K562 (cell line): ENCODE results near the gene TLCD5. TPM values are rescaled to one million over a fixed set of nuclear protein-coding genes. Genes with fewer than 3 reads are reported as not detected.
A peak's percentile ranks its signal among the peaks of the same experiment; 100 is the strongest.

Experiments
- ARID2 ChIP-seq: fragments of 450-650 bp; IDR thresholded peaks from 2 replicates; pipeline ENCODE4 v1.6.1; 2017; ENCODE audit warnings: antibody characterized with exemption, mild to moderate bottlenecking
- EP300 ChIP-seq: IDR thresholded peaks from 2 replicates; pipeline ENCODE4 v1.6.1; 2012; ENCODE audit warnings: low read length, improper control_type of control experiment
- EP400 ChIP-seq: fragments of 450-650 bp; IDR thresholded peaks from 2 replicates; pipeline ENCODE4 v1.6.1; 2017; ENCODE audit warnings: antibody characterized with exemption, mild to moderate bottlenecking, moderate library complexity
- GTF2A2 ChIP-seq: IDR thresholded peaks from 2 replicates; pipeline ENCODE4 v1.6.1; 2016; ENCODE audit warnings: mild to moderate bottlenecking, missing genetic modification characterization, missing compliant biosample characterization
- HDAC3 ChIP-seq: fragments of 450-650 bp; IDR thresholded peaks from 2 replicates; pipeline ENCODE4 v1.6.1; 2018; ENCODE audit warnings: borderline replicate concordance, mild to moderate bottlenecking, moderate library complexity; ENCODE audit not compliant: partially characterized antibody
- POLR2A ChIP-seq: fragments of 450-650 bp; conservative IDR thresholded peaks from 2 replicates; pipeline ENCODE4 v1.6.1; 2016
- RAD51 ChIP-seq: fragments of 450-650 bp; IDR thresholded peaks from 2 replicates; pipeline ENCODE4 v1.7.1; 2016; ENCODE audit warnings: low read depth, mild to moderate bottlenecking, borderline replicate concordance
- RB1 ChIP-seq: fragments of 450-650 bp; IDR thresholded peaks from 2 replicates; pipeline ENCODE4 v1.6.1; 2017; ENCODE audit warnings: low read depth, mild to moderate bottlenecking
- SETDB1 ChIP-seq: IDR thresholded peaks from one replicate; pipeline ENCODE4 v1.6.1; 2012; ENCODE audit warnings: low read length, control low read depth, inconsistent platforms
- SPI1 ChIP-seq: IDR thresholded peaks from 2 replicates; pipeline ENCODE4 v1.6.1; 2011; ENCODE audit warnings: low read depth, low read length, control low read depth, borderline replicate concordance
- TCFL5 ChIP-seq: fragments of 250-450 bp; sonication (Bioruptor Pico); conservative IDR thresholded peaks from 2 replicates; pipeline ENCODE4 v1.6.1; 2021; ENCODE audit warnings: mild to moderate bottlenecking, moderate library complexity, matching md5 sums
- TSC22D4 ChIP-seq: fragments of 450-650 bp; IDR thresholded peaks from 2 replicates; pipeline ENCODE4 v1.6.1; 2016; ENCODE audit warnings: missing genetic modification characterization, missing biosample characterization, control low read depth
- ZNF12 ChIP-seq: sonication (generic); formaldehyde crosslinking; IDR thresholded peaks from 2 replicates; pipeline ENCODE4 v1.4.0; 2020; ENCODE audit warnings: mild to moderate bottlenecking, missing genetic modification reagents
- ZNF140 ChIP-seq: fragments of 250-450 bp; sonication (Bioruptor Pico); IDR thresholded peaks from 2 replicates; pipeline ENCODE4 v1.8.0; 2021; ENCODE audit warnings: moderate library complexity, mild to moderate bottlenecking, inconsistent platforms
- ZNF23 ChIP-seq: fragments of 250-450 bp; sonication (Bioruptor Pico); IDR thresholded peaks from 2 replicates; pipeline ENCODE4 v1.4.0; 2020; ENCODE audit warnings: mild to moderate bottlenecking
- ZNF830 ChIP-seq: fragments of 250-450 bp; sonication (Bioruptor Pico); IDR thresholded peaks from 2 replicates; pipeline ENCODE4 v1.5.0; 2021; ENCODE audit warnings: mild to moderate bottlenecking
- polyA plus RNA-seq, 8 experiments: library from polyadenylated mRNA; depleted of rRNA in 4 of 8; stranded (reverse) in 5 of 8; unstranded in 3 of 8; fragments of >200 nt; fragmentation: Nextera tagmentation in 2 of 8; fragmentation: Illumina TruSeq in 1 of 8; extraction: Ambion mirVana in 2 of 8; extraction: Trizol in 1 of 8; gene quantifications; 2 replicates each; pipeline versions ENCODE4 v1.2.1 to v1.2.3, GENCODE V29; 2011 to 2014; ENCODE audit warnings: inconsistent platforms in 1 of 8, missing spikeins in 1 of 8
- total RNA-seq, 7 experiments: library from RNA; depleted of rRNA in 6 of 7; stranded (reverse); fragments of >200 nt in 6 of 7; fragmentation: Illumina TruSeq in 2 of 7; extraction: Trizol in 2 of 7; gene quantifications; 2 replicates each; pipeline versions ENCODE4 v1.2.1 to v1.2.3, GENCODE V29; 2011 to 2021; ENCODE audit warnings: low replicate concordance in 1 of 7
- TF ChIP-seq, protein P1 (sequence below): fragments of 450-650 bp; IDR thresholded peaks from one replicate; pipeline ENCODE4 v1.6.1; 2018; ENCODE audit warnings: mild to moderate bottlenecking, moderate library complexity; ENCODE audit not compliant: partially characterized antibody
- TF ChIP-seq, protein P2 (sequence below): fragments of 450-650 bp; formaldehyde crosslinking; IDR thresholded peaks from 2 replicates; pipeline ENCODE4 v1.4.0; 2020; ENCODE audit warnings: mild to moderate bottlenecking, moderate library complexity
- TF ChIP-seq, protein P3 (sequence below): sonication (generic); formaldehyde crosslinking; IDR thresholded peaks from 2 replicates; pipeline ENCODE4 v1.8.0; 2023; ENCODE audit warnings: mild to moderate bottlenecking, missing genetic modification reagents
- TF ChIP-seq, protein P4 (sequence below): sonication (generic); formaldehyde crosslinking; IDR thresholded peaks from 2 replicates; pipeline ENCODE4 v1.8.0; 2022; ENCODE audit warnings: mild to moderate bottlenecking, missing genetic modification reagents
- TF ChIP-seq, protein P5 (sequence below): sonication (generic); formaldehyde crosslinking; IDR thresholded peaks from 2 replicates; pipeline ENCODE4 v1.8.0; 2022; ENCODE audit warnings: mild to moderate bottlenecking, missing genetic modification reagents

TLCD5 gene
- total and polyA plus RNA-seq, 9 of the 15 experiments (the other 6 are each of a cell fraction or from before 2014, with no cell fraction given), result 0.94 to 5.1 (median 1.6) TPM

DNA sequence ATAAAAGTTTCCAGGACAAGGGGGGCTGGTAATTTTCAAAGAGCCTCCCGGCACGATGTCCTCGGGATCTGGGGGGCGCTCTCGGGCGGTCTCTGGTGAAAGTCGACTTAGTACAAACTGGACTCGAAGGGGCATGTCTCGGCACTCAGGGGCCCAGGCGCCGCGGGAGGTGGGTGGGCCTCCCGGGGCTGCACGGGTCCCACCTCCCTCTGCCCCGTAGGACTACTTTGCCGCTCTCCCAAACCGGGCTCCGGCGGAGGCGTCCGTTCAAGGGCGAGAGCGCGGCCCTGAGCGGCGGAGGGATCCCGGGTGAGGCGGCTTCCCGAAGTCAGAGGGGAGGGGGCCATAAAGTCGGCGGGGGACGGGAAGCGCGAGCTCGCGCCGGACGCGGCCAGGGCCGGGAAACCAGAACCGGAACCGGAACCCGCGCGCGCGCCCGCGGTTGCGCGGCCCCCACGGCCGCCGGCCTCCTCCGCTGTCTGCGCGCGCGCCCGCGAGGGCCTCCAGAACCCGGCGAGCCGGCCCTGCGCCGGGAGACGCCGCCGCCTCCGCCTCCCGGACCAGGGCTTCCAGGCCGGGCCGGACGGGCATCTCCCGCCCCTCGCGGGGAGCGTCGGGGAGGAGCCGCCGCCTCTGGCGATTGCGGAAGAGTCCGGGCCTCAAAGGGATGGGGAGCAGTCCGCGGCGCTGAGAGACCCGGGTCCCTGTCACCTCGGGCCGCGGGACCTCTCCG, 11.0 kb downstream of the TLCD5 start, which contains the start of gene ARHGEF12 (continued):
- TF ChIP-seq, protein P1, sequence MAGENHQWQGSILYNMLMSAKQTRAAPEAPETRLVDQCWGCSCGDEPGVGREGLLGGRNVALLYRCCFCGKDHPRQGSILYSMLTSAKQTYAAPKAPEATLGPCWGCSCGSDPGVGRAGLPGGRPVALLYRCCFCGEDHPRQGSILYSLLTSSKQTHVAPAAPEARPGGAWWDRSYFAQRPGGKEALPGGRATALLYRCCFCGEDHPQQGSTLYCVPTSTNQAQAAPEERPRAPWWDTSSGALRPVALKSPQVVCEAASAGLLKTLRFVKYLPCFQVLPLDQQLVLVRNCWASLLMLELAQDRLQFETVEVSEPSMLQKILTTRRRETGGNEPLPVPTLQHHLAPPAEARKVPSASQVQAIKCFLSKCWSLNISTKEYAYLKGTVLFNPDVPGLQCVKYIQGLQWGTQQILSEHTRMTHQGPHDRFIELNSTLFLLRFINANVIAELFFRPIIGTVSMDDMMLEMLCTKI, result no peak
- TF ChIP-seq ARID2 (no peak), SETDB1 (no peak), ZNF12 (CRISPR knock-in tag) (no peak), TCFL5 (CRISPR knock-in tag) (no peak), SPI1 (no peak), TSC22D4 (no peak), ZNF830 (CRISPR knock-in tag) (0 out of 2 replicates have a peak, but pooled peaks have one; percentile 57), EP300 (peak; percentile 53), EP400 (peak; percentile 83), ZNF23 (CRISPR knock-in tag) (no peak), GTF2A2 (tag) (no peak), RAD51 (peak; percentile 36; the same call in 1 of the 2 replicates), ZNF140 (CRISPR knock-in tag) (no peak), HDAC3 (peak; percentile 64), POLR2A (peak; percentile 68), RB1 (peak; percentile 93)
- TF ChIP-seq, protein P2, sequence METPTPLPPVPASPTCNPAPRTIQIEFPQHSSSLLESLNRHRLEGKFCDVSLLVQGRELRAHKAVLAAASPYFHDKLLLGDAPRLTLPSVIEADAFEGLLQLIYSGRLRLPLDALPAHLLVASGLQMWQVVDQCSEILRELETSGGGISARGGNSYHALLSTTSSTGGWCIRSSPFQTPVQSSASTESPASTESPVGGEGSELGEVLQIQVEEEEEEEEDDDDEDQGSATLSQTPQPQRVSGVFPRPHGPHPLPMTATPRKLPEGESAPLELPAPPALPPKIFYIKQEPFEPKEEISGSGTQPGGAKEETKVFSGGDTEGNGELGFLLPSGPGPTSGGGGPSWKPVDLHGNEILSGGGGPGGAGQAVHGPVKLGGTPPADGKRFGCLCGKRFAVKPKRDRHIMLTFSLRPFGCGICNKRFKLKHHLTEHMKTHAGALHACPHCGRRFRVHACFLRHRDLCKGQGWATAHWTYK (CRISPR knock-in tag), result peak; percentile 31; the same call in 1 of the 2 replicates
- TF ChIP-seq, protein P3, sequence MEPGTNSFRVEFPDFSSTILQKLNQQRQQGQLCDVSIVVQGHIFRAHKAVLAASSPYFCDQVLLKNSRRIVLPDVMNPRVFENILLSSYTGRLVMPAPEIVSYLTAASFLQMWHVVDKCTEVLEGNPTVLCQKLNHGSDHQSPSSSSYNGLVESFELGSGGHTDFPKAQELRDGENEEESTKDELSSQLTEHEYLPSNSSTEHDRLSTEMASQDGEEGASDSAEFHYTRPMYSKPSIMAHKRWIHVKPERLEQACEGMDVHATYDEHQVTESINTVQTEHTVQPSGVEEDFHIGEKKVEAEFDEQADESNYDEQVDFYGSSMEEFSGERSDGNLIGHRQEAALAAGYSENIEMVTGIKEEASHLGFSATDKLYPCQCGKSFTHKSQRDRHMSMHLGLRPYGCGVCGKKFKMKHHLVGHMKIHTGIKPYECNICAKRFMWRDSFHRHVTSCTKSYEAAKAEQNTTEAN (CRISPR knock-in tag), result no peak
- TF ChIP-seq, protein P4, sequence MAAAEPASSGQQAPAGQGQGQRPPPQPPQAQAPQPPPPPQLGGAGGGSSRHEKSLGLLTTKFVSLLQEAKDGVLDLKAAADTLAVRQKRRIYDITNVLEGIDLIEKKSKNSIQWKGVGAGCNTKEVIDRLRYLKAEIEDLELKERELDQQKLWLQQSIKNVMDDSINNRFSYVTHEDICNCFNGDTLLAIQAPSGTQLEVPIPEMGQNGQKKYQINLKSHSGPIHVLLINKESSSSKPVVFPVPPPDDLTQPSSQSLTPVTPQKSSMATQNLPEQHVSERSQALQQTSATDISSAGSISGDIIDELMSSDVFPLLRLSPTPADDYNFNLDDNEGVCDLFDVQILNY (CRISPR knock-in tag), result no peak
- TF ChIP-seq, protein P5, sequence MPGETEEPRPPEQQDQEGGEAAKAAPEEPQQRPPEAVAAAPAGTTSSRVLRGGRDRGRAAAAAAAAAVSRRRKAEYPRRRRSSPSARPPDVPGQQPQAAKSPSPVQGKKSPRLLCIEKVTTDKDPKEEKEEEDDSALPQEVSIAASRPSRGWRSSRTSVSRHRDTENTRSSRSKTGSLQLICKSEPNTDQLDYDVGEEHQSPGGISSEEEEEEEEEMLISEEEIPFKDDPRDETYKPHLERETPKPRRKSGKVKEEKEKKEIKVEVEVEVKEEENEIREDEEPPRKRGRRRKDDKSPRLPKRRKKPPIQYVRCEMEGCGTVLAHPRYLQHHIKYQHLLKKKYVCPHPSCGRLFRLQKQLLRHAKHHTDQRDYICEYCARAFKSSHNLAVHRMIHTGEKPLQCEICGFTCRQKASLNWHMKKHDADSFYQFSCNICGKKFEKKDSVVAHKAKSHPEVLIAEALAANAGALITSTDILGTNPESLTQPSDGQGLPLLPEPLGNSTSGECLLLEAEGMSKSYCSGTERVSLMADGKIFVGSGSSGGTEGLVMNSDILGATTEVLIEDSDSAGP, result no peak
